Measurements from ENCODE around the gene RGS13.

- TF ChIP-seq, protein P1, sequence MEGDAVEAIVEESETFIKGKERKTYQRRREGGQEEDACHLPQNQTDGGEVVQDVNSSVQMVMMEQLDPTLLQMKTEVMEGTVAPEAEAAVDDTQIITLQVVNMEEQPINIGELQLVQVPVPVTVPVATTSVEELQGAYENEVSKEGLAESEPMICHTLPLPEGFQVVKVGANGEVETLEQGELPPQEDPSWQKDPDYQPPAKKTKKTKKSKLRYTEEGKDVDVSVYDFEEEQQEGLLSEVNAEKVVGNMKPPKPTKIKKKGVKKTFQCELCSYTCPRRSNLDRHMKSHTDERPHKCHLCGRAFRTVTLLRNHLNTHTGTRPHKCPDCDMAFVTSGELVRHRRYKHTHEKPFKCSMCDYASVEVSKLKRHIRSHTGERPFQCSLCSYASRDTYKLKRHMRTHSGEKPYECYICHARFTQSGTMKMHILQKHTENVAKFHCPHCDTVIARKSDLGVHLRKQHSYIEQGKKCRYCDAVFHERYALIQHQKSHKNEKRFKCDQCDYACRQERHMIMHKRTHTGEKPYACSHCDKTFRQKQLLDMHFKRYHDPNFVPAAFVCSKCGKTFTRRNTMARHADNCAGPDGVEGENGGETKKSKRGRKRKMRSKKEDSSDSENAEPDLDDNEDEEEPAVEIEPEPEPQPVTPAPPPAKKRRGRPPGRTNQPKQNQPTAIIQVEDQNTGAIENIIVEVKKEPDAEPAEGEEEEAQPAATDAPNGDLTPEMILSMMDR (IDR thresholded peaks at IDR 0.05): no peak
- no peak for TF ChIP-seq POLR2A (IDR thresholded peaks at IDR 0.05)
Measured at GRCh38 chr1:192654120-192654519, 18.2 kb downstream of the RGS13 start.
